MCF 10A (cell line): ENCODE results near the gene FOXN4. TPM values are rescaled to one million over a fixed set of nuclear protein-coding genes. Genes with fewer than 3 reads are reported as not detected.

ENCODE experiments used
- BruUV-seq: library from RNA; stranded (reverse); fragments of 400-500 nt; replicated peaks from 2 replicates; lab custom pipeline; 2021; lab: Mats Ljungman, UMichigan
- CTCF ChIA-PET: fragments of 300-600 bp; sonication (Branson Sonifier 250); formaldehyde crosslinking; extraction: SDS; loops from one replicate; lab custom pipeline; 2021; ENCODE audit warnings: antibody characterized with exemption, inconsistent platforms; lab: Yijun Ruan, JAX
- POLR2A ChIA-PET: fragments of 300-600, 350-650 bp; sonication (Branson Sonifier 250); formaldehyde crosslinking; extraction: SDS; loops from one replicate; lab custom pipeline; 2020; ENCODE audit warnings: antibody characterized with exemption, inconsistent platforms; lab: Yijun Ruan, JAX
- DNase-seq: peaks from one replicate; pipeline ENCODE4 v3.0.0-alpha.2; 2018; ENCODE audit not compliant: unreplicated experiment
- H3K27ac Mint-ChIP-seq: one replicate; pipeline ENCODE4 v1.8.0; 2022; ENCODE audit warnings: mild to moderate bottlenecking, low read depth, mixed read lengths; ENCODE audit not compliant: unreplicated experiment
- H3K27me3 Mint-ChIP-seq: one replicate; pipeline ENCODE4 v1.8.0; 2022; ENCODE audit warnings: mixed read lengths; ENCODE audit not compliant: insufficient read depth, unreplicated experiment
- H3K36me3 Mint-ChIP-seq: one replicate; pipeline ENCODE4 v1.8.0; 2022; ENCODE audit warnings: mild to moderate bottlenecking, moderate library complexity, mixed read lengths; ENCODE audit not compliant: insufficient read depth, unreplicated experiment
- H3K4me1 Mint-ChIP-seq: one replicate; pipeline ENCODE4 v1.8.0; 2022; ENCODE audit warnings: mixed read lengths; ENCODE audit not compliant: insufficient read depth, unreplicated experiment
- H3K4me3 Mint-ChIP-seq: one replicate; pipeline ENCODE4 v1.8.0; 2022; ENCODE audit warnings: mild to moderate bottlenecking, moderate library complexity, mixed read lengths; ENCODE audit not compliant: unreplicated experiment
- H3K9me3 Mint-ChIP-seq: one replicate; pipeline ENCODE4 v1.8.0; 2022; ENCODE audit warnings: mixed read lengths; ENCODE audit not compliant: unreplicated experiment
- intact Hi-C: fragments of 100-400 bp; cut with micrococcal nuclease; formaldehyde crosslinking; loops from 2 replicates; pipeline ENCODE4 v1.14.1; 2022
- total RNA-seq: library from RNA; stranded (reverse); gene quantifications from 2 replicates; pipeline ENCODE4 v1.2.3, GENCODE V29; 2022
- TF ChIP-seq, protein P1 (sequence below): fragments of 200-600 bp; IDR thresholded peaks from one replicate; pipeline ENCODE4 v1.8.0; 2022; ENCODE audit warnings: antibody characterized with exemption, mild to moderate bottlenecking; ENCODE audit not compliant: unreplicated experiment

The FOXN4 gene
- total RNA-seq, 1 experiment from 2014 or later: not detected

DNA sequence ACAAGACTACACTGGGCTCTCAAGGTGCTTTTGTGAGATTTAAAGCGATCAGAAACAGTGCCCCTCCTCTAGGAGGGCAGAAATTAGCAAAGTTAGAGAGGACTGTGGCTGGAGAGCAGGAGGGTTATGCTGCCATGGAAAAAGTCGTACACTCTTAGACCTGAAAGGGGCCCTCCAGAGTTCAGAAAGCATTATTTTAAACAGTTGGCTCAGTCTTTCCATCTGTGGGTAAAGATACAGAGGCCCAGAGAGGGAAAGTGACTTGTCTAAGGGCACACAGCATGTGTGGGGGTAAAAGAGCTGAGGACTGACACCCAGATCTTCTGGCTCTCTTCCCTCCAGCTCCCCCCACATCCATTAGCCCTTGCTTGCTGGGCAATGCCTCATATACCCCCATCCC lies 47.1 kb downstream of the FOXN4 start:
- H3K27me3 Mint-ChIP-seq: no peaks in the 10 kb centered on the region
- H3K27ac Mint-ChIP-seq: no peak overlapping the region
- H3K4me1 Mint-ChIP-seq: peaks cover 8% of the 10 kb centered on the region
- no peak for DNase-seq
- H3K9me3 Mint-ChIP-seq: no peaks in the 10 kb centered on the region
- ChIA-PET CTCF (interaction anchor here (0.6 to 9.6 kb wide), 17 partner anchors 7 to 159 kb away, joined by 3 to 125 read pairs (median 6); no protein-coding TSS in a partner anchor), POLR2A (interaction anchor here (1.0 to 2.1 kb wide), 2 partner anchors 85 to 132 kb away, joined by 4 to 6 read pairs; no protein-coding TSS in a partner anchor)
- H3K36me3 Mint-ChIP-seq: peaks cover 6% of the 10 kb centered on the region
- intact Hi-C loops: no loop called here
- TF ChIP-seq, protein P1, sequence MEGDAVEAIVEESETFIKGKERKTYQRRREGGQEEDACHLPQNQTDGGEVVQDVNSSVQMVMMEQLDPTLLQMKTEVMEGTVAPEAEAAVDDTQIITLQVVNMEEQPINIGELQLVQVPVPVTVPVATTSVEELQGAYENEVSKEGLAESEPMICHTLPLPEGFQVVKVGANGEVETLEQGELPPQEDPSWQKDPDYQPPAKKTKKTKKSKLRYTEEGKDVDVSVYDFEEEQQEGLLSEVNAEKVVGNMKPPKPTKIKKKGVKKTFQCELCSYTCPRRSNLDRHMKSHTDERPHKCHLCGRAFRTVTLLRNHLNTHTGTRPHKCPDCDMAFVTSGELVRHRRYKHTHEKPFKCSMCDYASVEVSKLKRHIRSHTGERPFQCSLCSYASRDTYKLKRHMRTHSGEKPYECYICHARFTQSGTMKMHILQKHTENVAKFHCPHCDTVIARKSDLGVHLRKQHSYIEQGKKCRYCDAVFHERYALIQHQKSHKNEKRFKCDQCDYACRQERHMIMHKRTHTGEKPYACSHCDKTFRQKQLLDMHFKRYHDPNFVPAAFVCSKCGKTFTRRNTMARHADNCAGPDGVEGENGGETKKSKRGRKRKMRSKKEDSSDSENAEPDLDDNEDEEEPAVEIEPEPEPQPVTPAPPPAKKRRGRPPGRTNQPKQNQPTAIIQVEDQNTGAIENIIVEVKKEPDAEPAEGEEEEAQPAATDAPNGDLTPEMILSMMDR: no peak
- no TSS peak for BruUV-seq
- no peak overlapping the region for H3K4me3 Mint-ChIP-seq

DNA sequence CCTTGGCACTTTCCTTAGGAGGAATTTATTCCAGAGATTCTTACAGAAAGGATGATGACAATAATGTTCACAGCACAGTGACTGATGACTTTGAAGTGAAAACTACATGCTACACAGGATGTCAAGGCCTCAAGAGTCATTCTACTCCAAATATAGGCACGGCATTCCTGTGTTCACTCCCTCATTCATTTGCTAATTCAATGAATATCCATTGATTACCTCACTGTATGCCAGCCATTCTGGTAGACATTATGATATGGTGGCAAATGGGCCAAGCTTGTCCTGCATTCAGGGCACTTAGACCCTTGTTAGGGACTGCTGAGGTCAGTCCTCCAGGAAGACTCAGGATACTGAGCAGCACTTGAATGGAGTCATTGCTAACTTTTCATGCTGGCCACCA lies 48.0 kb downstream of the FOXN4 start:
- Mint-ChIP-seq H3K36me3 (peaks cover 6% of the 10 kb centered on the region), H3K4me3 (no peak overlapping the region), H3K27me3 (no peaks in the 10 kb centered on the region), H3K4me1 (peaks cover 8% of the 10 kb centered on the region), H3K27ac (no peak overlapping the region), H3K9me3 (no peaks in the 10 kb centered on the region)
- ChIA-PET POLR2A (interaction anchor here (2.1 kb wide), 1 partner anchor 133 kb away, joined by 6 read pairs; no protein-coding TSS in a partner anchor), CTCF (interaction anchor here (0.7 to 7.4 kb wide), 6 partner anchors 121 to 149 kb away, joined by 3 to 125 read pairs (median 12); no protein-coding TSS in a partner anchor)
- intact Hi-C loops: no loop called here
- no TSS peak for BruUV-seq
- DNase-seq: no peak
- TF ChIP-seq, protein P1: no peak

DNA sequence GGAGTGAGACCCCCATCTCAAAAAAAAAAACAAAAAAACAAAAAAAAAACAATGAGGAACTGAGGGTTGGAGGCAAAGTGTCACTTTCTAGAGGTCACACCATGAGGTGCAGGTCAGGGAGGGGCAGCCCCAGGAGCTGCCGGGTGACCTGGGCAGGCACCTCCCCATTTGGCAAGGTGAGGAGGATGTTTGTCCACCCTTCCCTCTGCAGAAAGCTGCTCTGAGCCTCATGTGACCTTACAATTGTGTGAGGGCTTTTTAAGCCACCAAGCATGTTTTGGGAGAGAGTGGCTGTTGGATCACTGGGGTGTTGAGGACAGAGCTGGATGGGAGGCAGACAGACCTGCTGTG lies 49.6 kb downstream of the FOXN4 start:
- CTCF ChIA-PET: interaction anchor here (1.0 to 7.4 kb wide), 4 partner anchors 122 to 148 kb away, joined by 3 to 125 read pairs (median 4); no protein-coding TSS in a partner anchor

More for the DNA sequence above, 49.6 kb downstream of the FOXN4 start:
- Mint-ChIP-seq H3K4me1 (peaks cover 6% of the 10 kb centered on the region), H3K4me3 (no peak overlapping the region), H3K27me3 (no peaks in the 10 kb centered on the region), H3K27ac (no peak overlapping the region), H3K36me3 (peaks cover 6% of the 10 kb centered on the region), H3K9me3 (peaks cover 7% of the 10 kb centered on the region)
- no TSS peak for BruUV-seq
- DNase-seq: no peak
- POLR2A ChIA-PET: no interaction called here
- intact Hi-C loops: no loop called here
- TF ChIP-seq, protein P1: no peak
